ENCODE measurements around the gene ASAP2. TPM values are rescaled to one million over a fixed set of nuclear protein-coding genes. Genes with fewer than 3 reads are reported as not detected.
A peak's percentile ranks its signal among the peaks of the same experiment; 100 is the strongest.

ASAP2 gene
- total RNA-seq, 8 experiments from 2014 or later, result 8.5 to 26.7 (median 19.1) TPM

DNA sequence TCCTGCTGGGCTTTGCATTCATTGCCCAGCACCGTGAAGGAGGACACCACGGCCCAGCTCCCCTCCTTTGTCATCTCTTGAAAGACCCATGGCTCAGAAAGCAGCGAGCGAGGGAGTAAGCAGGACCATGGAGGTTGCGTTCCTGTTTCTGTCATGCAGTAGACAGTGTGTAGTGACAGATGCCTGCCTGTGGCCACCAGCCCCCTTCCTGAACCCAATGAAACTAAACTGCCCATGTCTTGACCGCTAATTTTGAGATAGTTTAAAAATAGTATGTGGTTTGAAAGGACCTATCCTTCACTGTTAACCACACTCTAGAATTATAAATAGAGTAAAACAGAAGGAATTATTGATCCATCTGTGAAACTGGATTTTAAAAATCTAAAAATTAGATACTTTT, 88.2 kb downstream of the ASAP2 start:
- 50 to 100% (median 95%) methylated on average over 1 to 5 of the region's 6 CpGs; no CpG with 5 or more reads in 1 of the 10 experiments for WGBS, 10 experiments
- Histone ChIP-seq H3K27ac (no peak overlapping the region), H3K4me3 (no peak overlapping the region), H3K4me1 (replicated peaks in 1 of 2) (no peaks in the 10 kb centered on the region)
- no peak for ATAC-seq (replicated peaks in 6 of 8)
- in situ Hi-C loops (cut with MboI; ENCODE audit: low pct_unique_long_range_greater_than_20kb in 2 of 9, low sequenced_read_pairs in 9 of 9, unreplicated experiment in 9 of 9), result no loop called here

- H3K4me1 ChIP-seq (replicated peaks in 1 of 2), result no peaks in the 10 kb centered on the region
- H3K27ac ChIP-seq, result no peak overlapping the region
- ATAC-seq (replicated peaks in 6 of 8), result no peak
- in situ Hi-C loops (cut with MboI; ENCODE audit: low pct_unique_long_range_greater_than_20kb in 2 of 9, low sequenced_read_pairs in 9 of 9, unreplicated experiment in 9 of 9), result no loop called here
- WGBS, 10 experiments, result 80 to 100% (median 100%) methylated on average over 1 to 4 of the region's 4 CpGs; no CpG with 5 or more reads in 4 of the 10 experiments
- H3K4me3 ChIP-seq, result no peak overlapping the region
These were observed 89.9 kb downstream of the ASAP2 start for GRCh38 chr2:9296559-9296958.

DNA sequence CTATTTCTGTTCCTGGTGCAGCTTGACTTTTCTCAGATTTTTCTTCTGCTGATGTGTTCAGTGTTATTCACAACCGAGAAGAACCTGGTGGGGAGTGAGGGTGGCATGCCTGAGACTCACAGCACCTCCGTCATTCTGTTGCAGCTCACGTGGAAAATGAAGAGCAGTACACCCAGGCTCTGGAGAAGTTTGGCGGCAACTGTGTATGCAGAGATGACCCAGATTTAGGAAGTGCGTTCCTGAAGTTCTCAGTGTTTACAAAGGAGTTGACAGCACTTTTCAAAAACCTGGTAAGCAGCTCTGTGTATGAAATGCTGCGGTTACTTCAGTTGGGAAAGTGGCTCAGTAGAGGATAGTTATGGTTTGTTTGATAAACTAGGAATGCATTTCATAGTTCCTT, 90.5 kb downstream of the ASAP2 start:
- Histone ChIP-seq H3K4me3 (no peak overlapping the region), H3K27ac (no peak overlapping the region), H3K4me1 (replicated peaks in 1 of 2) (no peaks in the 10 kb centered on the region)
- ATAC-seq (replicated peaks in 6 of 8), result no peak
- WGBS, 10 experiments, result 79 to 100% (median 92%) methylated on average over 1 to 6 of the region's 6 CpGs; no CpG with 5 or more reads in 2 of the 10 experiments
- in situ Hi-C loops (cut with MboI; ENCODE audit: low pct_unique_long_range_greater_than_20kb in 2 of 9, low sequenced_read_pairs in 9 of 9, unreplicated experiment in 9 of 9), result no loop called here

DNA sequence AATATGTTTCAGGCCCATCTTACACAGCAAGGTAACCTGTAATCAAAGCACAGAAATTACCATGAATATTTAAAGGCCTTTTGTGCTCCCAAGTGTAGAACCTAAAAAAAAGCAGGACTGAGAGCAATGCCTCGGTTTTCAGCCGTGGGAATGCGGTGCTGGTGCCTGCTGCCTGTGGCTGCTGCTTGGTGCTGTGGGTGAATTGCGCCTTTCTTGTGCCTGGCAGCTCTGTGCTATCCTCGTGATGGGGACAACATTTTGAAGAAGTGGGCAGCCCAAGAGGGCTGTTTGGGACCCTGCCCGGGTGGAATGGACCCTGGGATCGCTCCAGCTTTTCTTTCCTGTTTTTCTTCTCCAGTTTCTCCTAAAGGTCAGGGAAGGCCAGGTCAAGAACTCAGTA, 91.2 kb downstream of the ASAP2 start:
- in situ Hi-C loops (cut with MboI; ENCODE audit: low pct_unique_long_range_greater_than_20kb in 2 of 9, low sequenced_read_pairs in 9 of 9, unreplicated experiment in 9 of 9), result no loop called here
- no peaks in the 10 kb centered on the region for H3K4me1 ChIP-seq (replicated peaks in 1 of 2)
- H3K4me3 ChIP-seq, result no peak overlapping the region
- WGBS, 10 experiments, result 80 to 100% (median 94%) methylated on average over 1 to 7 of the region's 7 CpGs; no CpG with 5 or more reads in 4 of the 10 experiments
- no peak for ATAC-seq (replicated peaks in 6 of 8)
- no peak overlapping the region for H3K27ac ChIP-seq

DNA sequence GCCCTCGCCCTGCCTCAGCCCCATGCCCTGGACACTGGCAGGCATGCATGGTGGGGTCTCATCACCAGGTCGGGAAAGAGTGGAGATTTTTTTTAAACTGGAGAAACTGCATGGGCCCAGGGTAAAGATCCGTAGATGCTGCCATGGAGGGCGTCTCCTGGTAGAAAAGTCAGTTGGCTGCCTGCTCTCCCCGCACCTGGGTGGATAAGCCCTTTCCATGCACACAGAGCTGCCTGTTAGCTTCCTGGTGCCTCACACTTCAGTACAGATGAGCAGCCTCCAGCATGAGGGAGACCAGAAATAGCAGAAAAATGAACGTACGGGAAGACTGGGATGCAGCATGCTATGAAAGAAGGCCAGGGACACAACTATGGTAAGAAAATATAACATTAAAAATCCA, 92.0 kb downstream of the ASAP2 start:
- Histone ChIP-seq H3K4me3 (no peak overlapping the region), H3K27ac (no peak overlapping the region), H3K4me1 (replicated peaks in 1 of 2) (no peaks in the 10 kb centered on the region)
- in situ Hi-C loops (cut with MboI; ENCODE audit: low pct_unique_long_range_greater_than_20kb in 2 of 9, low sequenced_read_pairs in 9 of 9, unreplicated experiment in 9 of 9), result no loop called here
- ATAC-seq (replicated peaks in 6 of 8), result no peak
- 92 to 100% (median 100%) methylated on average over 1 to 6 of the region's 7 CpGs; no CpG with 5 or more reads in 1 of the 10 experiments for WGBS, 10 experiments

DNA sequence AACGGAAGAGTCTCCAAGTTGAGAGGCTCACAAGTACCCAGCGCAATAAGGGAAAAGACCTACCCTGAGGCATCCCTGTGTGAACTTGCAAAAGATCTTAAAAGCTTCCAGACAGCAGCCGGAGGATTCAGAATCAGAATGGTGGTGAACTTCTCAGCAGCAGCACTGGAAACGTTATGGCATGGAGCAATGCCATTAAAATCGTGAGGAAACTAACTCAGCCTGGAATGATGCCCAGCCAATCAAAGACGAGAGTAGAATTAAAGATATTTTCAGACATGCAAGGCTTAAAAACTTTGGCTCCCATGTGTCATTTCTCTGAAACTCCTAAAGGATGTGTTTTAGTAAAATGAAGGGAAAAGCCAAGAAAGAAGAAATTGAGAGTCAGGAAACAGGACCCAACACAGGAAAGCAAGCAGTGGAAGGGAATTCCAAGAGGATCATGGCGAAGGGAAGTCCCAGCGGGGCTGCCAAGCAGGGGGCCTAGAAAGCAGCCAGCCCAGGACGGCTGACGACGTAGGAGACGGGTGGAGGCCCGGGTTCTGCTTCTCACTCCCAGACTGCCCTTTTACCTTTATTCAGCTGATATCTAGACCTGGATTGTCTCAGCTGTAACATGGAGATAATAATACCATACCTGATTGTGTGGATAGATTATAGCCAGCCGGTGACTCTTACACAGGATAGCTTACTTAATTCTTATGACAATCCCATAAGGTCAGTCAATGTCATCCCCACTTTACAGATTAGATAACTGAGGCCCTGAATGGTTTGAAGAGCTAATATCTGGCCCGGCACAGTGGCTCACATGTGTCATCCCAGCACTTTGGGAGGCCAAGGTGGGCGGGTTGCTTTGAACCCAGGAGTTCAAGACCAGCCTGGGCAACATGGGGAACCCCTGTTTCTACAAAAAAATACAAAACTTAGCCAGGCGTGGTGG, 92.8 kb downstream of the ASAP2 start:
- no peak overlapping the region for H3K4me3 ChIP-seq
- no peak for ATAC-seq (replicated peaks in 6 of 8)
- in situ Hi-C loops (cut with MboI; ENCODE audit: low pct_unique_long_range_greater_than_20kb in 2 of 9, low sequenced_read_pairs in 9 of 9, unreplicated experiment in 9 of 9), result no loop called here
- no peak overlapping the region for H3K27ac ChIP-seq
- WGBS, 10 experiments, result 80 to 100% (median 95%) methylated on average over 2 to 16 of the region's 17 CpGs
- no peaks in the 10 kb centered on the region for H3K4me1 ChIP-seq (replicated peaks in 1 of 2)

DNA sequence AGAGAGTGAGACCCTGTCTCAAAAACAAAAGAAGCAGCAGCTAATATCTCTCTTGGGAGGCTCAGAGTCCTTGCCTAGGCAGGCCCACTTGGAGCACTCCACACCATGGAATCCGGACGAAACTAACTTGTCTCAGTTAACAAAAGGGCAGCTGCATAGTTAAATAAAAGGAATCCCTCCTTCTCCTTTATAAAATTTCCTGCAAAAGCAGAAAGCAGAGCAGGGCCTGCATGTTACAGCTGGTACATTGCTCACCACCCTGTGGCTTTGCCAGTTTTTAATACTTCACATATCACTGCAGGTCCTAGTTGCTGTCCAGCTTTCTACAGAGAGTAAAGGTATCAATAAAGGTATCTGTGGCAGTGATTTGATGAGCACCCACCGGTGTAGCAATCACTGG, 93.6 kb downstream of the ASAP2 start:
- peak in 2 of 8 experiments; percentile 36 to 54 for ATAC-seq (replicated peaks in 6 of 8)
- WGBS, 10 experiments, result 70 to 100% (median 77%) methylated on average over 1 to 3 of the region's 3 CpGs; no CpG with 5 or more reads in 4 of the 10 experiments
- in situ Hi-C loops (cut with MboI; ENCODE audit: low pct_unique_long_range_greater_than_20kb in 2 of 9, low sequenced_read_pairs in 9 of 9, unreplicated experiment in 9 of 9), result no loop called here
- Histone ChIP-seq H3K4me1 (replicated peaks in 1 of 2) (no peaks in the 10 kb centered on the region), H3K27ac (no peak overlapping the region), H3K4me3 (no peak overlapping the region)

GRCh38 chr2:9300829-9301453, 94.3 kb downstream of the ASAP2 start:
- WGBS, 10 experiments, result 77 to 100% (median 94%) methylated on average over 2 to 9 of the region's 10 CpGs
- no peak for ATAC-seq (replicated peaks in 6 of 8)
- no peak overlapping the region for H3K27ac ChIP-seq
- no peaks in the 10 kb centered on the region for H3K4me1 ChIP-seq (replicated peaks in 1 of 2)
- H3K4me3 ChIP-seq, result no peak overlapping the region
- in situ Hi-C loops (cut with MboI; ENCODE audit: low pct_unique_long_range_greater_than_20kb in 2 of 9, low sequenced_read_pairs in 9 of 9, unreplicated experiment in 9 of 9), result no loop called here

- Histone ChIP-seq H3K4me3 (no peak overlapping the region), H3K27ac (no peak overlapping the region), H3K4me1 (replicated peaks in 1 of 2) (no peaks in the 10 kb centered on the region)
- in situ Hi-C loops (cut with MboI; ENCODE audit: low pct_unique_long_range_greater_than_20kb in 2 of 9, low sequenced_read_pairs in 9 of 9, unreplicated experiment in 9 of 9), result no loop called here
- WGBS, 10 experiments, result 83 to 100% (median 100%) methylated on average over 1 of the region's 2 CpGs; no CpG with 5 or more reads in 6 of the 10 experiments
- no peak for ATAC-seq (replicated peaks in 6 of 8)
These were observed 96.1 kb downstream of the ASAP2 start for GRCh38 chr2:9302755-9303154.

DNA sequence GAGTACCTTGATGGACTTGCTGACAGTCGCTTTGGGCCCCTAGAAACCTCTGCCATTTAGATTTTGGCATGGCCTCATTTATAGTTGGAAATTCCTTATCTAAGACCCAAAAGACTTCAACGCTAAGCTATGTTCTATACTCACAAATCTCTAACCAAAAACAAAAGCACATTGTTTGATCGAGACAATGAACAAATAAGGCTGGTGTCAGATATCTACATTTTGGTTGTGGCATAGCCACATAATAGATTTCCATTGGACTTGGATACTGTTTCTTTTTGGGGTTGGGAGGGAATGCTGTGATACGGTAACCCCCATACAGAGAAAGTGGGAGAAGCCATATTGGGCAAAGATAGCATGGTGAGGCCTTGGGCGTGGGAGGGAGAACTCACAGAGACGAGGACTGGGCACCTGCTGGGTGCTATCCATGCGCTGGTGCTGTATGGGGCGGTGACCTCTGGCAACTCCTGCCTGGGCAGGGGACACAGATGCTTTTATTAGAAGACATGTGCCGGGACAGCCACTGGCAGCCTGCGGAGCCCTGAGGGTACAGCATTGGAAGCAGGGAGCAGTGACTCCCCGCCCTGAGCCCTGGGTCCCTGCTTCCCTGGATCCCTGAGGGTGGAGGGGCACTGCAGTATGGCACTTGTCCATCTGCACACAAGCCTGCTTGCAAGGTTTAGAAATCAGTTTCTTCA, 97.1 kb downstream of the ASAP2 start:
- in situ Hi-C loops (cut with MboI; ENCODE audit: low pct_unique_long_range_greater_than_20kb in 2 of 9, low sequenced_read_pairs in 9 of 9, unreplicated experiment in 9 of 9), result no loop called here
- no peaks in the 10 kb centered on the region for H3K4me1 ChIP-seq (replicated peaks in 1 of 2)
- H3K27ac ChIP-seq, result no peak overlapping the region
- no peak overlapping the region for H3K4me3 ChIP-seq
- WGBS, 10 experiments, result 90 to 100% (median 100%) methylated on average over 1 to 5 of the region's 11 CpGs; no CpG with 5 or more reads in 2 of the 10 experiments
- ATAC-seq (replicated peaks in 6 of 8), result no peak

- H3K27ac ChIP-seq, result no peak overlapping the region
- 37 to 80% (median 70%) methylated on average over 1 to 6 of the region's 8 CpGs; no CpG with 5 or more reads in 5 of the 10 experiments for WGBS, 10 experiments
- no peak overlapping the region for H3K4me3 ChIP-seq
- H3K4me1 ChIP-seq (replicated peaks in 1 of 2), result peaks cover 11 to 20% of the 10 kb centered on the region in 2 donors
- in situ Hi-C loops (cut with MboI; ENCODE audit: low pct_unique_long_range_greater_than_20kb in 2 of 9, low sequenced_read_pairs in 9 of 9, unreplicated experiment in 9 of 9), result no loop called here
- ATAC-seq (replicated peaks in 6 of 8), result peak in 1 of 8 experiments; percentile 7
These were observed 100.3 kb downstream of the ASAP2 start for GRCh38 chr2:9306911-9307310.

DNA sequence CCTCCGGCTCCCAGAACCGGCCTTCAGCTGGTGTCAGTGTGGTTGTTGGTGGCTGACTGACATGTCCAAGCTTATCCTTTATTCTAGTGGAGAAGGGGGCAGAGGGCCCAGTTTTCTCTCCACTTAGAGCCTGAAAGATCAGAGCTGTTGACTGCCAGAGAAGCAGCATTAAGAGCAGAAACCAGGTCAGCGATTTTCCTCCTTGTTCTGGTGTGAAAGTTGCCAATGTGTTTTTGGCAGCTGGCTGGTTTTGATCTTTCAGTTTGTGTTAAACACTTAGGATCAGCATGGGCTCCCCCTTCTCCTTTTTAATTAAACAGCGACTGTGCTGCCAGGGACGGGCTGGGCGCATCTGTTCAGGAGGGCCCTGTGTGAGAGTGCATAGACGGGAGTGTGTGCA, 100.9 kb downstream of the ASAP2 start:
- WGBS, 10 experiments, result 23 to 100% (median 81%) methylated on average over 1 to 5 of the region's 7 CpGs; no CpG with 5 or more reads in 3 of the 10 experiments
- in situ Hi-C loops (cut with MboI; ENCODE audit: low pct_unique_long_range_greater_than_20kb in 2 of 9, low sequenced_read_pairs in 9 of 9, unreplicated experiment in 9 of 9), result no loop called here
- peaks cover 11 to 20% of the 10 kb centered on the region in 2 donors for H3K4me1 ChIP-seq (replicated peaks in 1 of 2)
- no peak for ATAC-seq (replicated peaks in 6 of 8)
- no peak overlapping the region for H3K27ac ChIP-seq
- no peak overlapping the region for H3K4me3 ChIP-seq
